Prostate gland (tissue), 2 donors: ENCODE measurements around the gene RPRD1B. TPM values are rescaled to one million over a fixed set of nuclear protein-coding genes. Genes with fewer than 3 reads are reported as not detected.
"Not testable (repeated sequence)": the region's sequence is repeated elsewhere in the genome, so short reads cannot be mapped to it uniquely, and the experiment has no call there.

ENCODE experiments used
- DNase-seq: peaks from one replicate; pipeline ENCODE4 v3.0.0-alpha.2; 2019; ENCODE audit warnings: low spot score
- H3K27ac ChIP-seq, 2 donors: fragments of 200-600 bp; sonication (generic); 2 replicates each; pipeline ENCODE4 v1.5.1; 2017 to 2019
- H3K27me3 ChIP-seq: fragments of 200-600 bp; sonication (generic); replicated peaks from 2 replicates; pipeline ENCODE4 v1.5.1; 2019; ENCODE audit not compliant: insufficient read depth
- H3K36me3 ChIP-seq, 2 donors: fragments of 200-600 bp; sonication (generic); 1 replicate in 1 of 2; 2 replicates in 1 of 2; pipeline versions ENCODE4 v1.5.1 to v1.8.1; 2017 to 2019
- H3K4me1 ChIP-seq: fragments of 200-600 bp; sonication (generic); replicated peaks from 2 replicates; pipeline ENCODE4 v1.5.1; 2019
- H3K4me3 ChIP-seq, 2 donors: fragments of 200-600 bp; sonication (generic); 2 replicates each; pipeline ENCODE4 v1.5.1; 2017 to 2019
- H3K9me3 ChIP-seq: fragments of 200-600 bp; sonication (generic); 2 replicates; pipeline ENCODE4 v1.5.1; 2017
- CTCF ChIP-seq, 4 experiments: fragments of 200-600 bp in 2 of 4; fragments of 450-650 bp in 2 of 4; sonication (generic) in 2 of 4; IDR thresholded peaks; 1 replicate in 3 of 4; 2 replicates in 1 of 4; pipeline ENCODE4 v1.5.1; 2016 to 2019; ENCODE audit warnings: antibody characterized with exemption in 4 of 4, mild to moderate bottlenecking in 2 of 4, moderate library complexity in 2 of 4
- POLR2A ChIP-seq: fragments of 450-650 bp; IDR thresholded peaks from one replicate; pipeline ENCODE4 v1.6.1; 2016; ENCODE audit warnings: antibody characterized with exemption, mild to moderate bottlenecking
- POLR2AphosphoS5 ChIP-seq: sonication (generic); formaldehyde crosslinking; IDR thresholded peaks from one replicate; pipeline ENCODE4 v1.6.1; 2017; ENCODE audit warnings: antibody characterized with exemption
- WGBS: methylation state at CpG from one replicate; pipeline ENCODE4 v1.1.5; 2018; 5-methylcytosine and 5-hydroxymethylcytosine counted together
- intact Hi-C: fragments of 100-400 bp; cut with DNase I; formaldehyde crosslinking; loops from one replicate; pipeline ENCODE4 v1.14.2; 2022
- total RNA-seq, 2 donors: library from RNA; depleted of rRNA; stranded (reverse); fragments of >200 nt; gene quantifications; one replicate each; pipeline ENCODE4 v1.1.0, GENCODE V29; 2016

Gene RPRD1B
- total RNA-seq, 2 donors from 2014 or later, result 21.9 to 27.5 TPM

- Histone ChIP-seq H3K27ac (no peak overlapping the region), H3K9me3 (no peaks in the 10 kb centered on the region), H3K4me1 (no peaks in the 10 kb centered on the region), H3K36me3 (no peaks in the 10 kb centered on the region), H3K4me3 (no peak overlapping the region), H3K27me3 (no peaks in the 10 kb centered on the region)
- intact Hi-C loops, result no loop called here
- no peak for DNase-seq
- TF ChIP-seq POLR2AphosphoS5 (no peak), POLR2A (no peak), CTCF (IDR thresholded peaks at IDR 0.05) (no peak)
Observed at GRCh38 chr20:38092915-38093314, 59.4 kb downstream of the RPRD1B start.

GRCh38 chr20:38093641-38094077 lies 60.1 kb downstream of the RPRD1B start:
- H3K4me3 ChIP-seq, result no peak overlapping the region
- no peak for DNase-seq
- no peaks in the 10 kb centered on the region for H3K36me3 ChIP-seq
- intact Hi-C loops, result no loop called here
- no peaks in the 10 kb centered on the region for H3K4me1 ChIP-seq
- 92% methylated on average over 8 of the region's 8 CpGs for WGBS
- no peak overlapping the region for H3K27ac ChIP-seq
- H3K27me3 ChIP-seq, result no peaks in the 10 kb centered on the region
- TF ChIP-seq POLR2AphosphoS5, result no peak
- no peak for TF ChIP-seq POLR2A
- TF ChIP-seq CTCF (IDR thresholded peaks at IDR 0.05), result no peak
- H3K9me3 ChIP-seq, result no peaks in the 10 kb centered on the region

- Histone ChIP-seq H3K36me3 (no peaks in the 10 kb centered on the region), H3K27ac (no peak overlapping the region), H3K4me1 (no peaks in the 10 kb centered on the region), H3K9me3 (no peaks in the 10 kb centered on the region), H3K4me3 (no peak overlapping the region), H3K27me3 (no peaks in the 10 kb centered on the region)
- DNase-seq, result no peak
- WGBS, result 71% methylated on average over 1 of the region's 1 CpG
- intact Hi-C loops, result no loop called here
- TF ChIP-seq POLR2A, result no peak
- no peak for TF ChIP-seq POLR2AphosphoS5
- no peak for TF ChIP-seq CTCF (IDR thresholded peaks at IDR 0.05)
Observed at GRCh38 chr20:38094373-38094891, 60.9 kb downstream of the RPRD1B start.

- Histone ChIP-seq H3K27ac (no peak overlapping the region), H3K27me3 (no peaks in the 10 kb centered on the region), H3K4me3 (no peak overlapping the region), H3K4me1 (no peaks in the 10 kb centered on the region), H3K9me3 (no peaks in the 10 kb centered on the region), H3K36me3 (no peaks in the 10 kb centered on the region)
- 78% methylated on average over 7 of the region's 7 CpGs for WGBS
- DNase-seq, result no peak
- TF ChIP-seq POLR2A, result no peak
- TF ChIP-seq CTCF (IDR thresholded peaks at IDR 0.05), result no peak
- no peak for TF ChIP-seq POLR2AphosphoS5
- intact Hi-C loops, result no loop called here
Observed at GRCh38 chr20:38095017-38095686, 61.6 kb downstream of the RPRD1B start.

GRCh38 chr20:38098952-38099351 lies 65.4 kb downstream of the RPRD1B start:
- H3K4me3 ChIP-seq, result no peak overlapping the region
- intact Hi-C loops, result no loop called here
- 87% methylated on average over 1 of the region's 1 CpG for WGBS
- DNase-seq, result no peak
- TF ChIP-seq CTCF (IDR thresholded peaks at IDR 0.05) (no peak), POLR2A (no peak), POLR2AphosphoS5 (no peak)
- H3K27ac ChIP-seq, result no peak overlapping the region
- no peaks in the 10 kb centered on the region for H3K36me3 ChIP-seq
- no peaks in the 10 kb centered on the region for H3K27me3 ChIP-seq
- H3K4me1 ChIP-seq, result no peaks in the 10 kb centered on the region
- H3K9me3 ChIP-seq, result no peaks in the 10 kb centered on the region

- H3K27me3 ChIP-seq, intact Hi-C loops, H3K36me3 ChIP-seq, H3K4me3 ChIP-seq, H3K4me1 ChIP-seq, DNase-seq, H3K9me3 ChIP-seq, H3K27ac ChIP-seq: not testable (repeated sequence)
- WGBS, result 93% methylated on average over 5 of the region's 5 CpGs
Observed at GRCh38 chr20:38102206-38102605, 68.7 kb downstream of the RPRD1B start.
